ENCODE results near the gene ZNF420. TPM values are rescaled to one million over a fixed set of nuclear protein-coding genes. Genes with fewer than 3 reads are reported as not detected.

The ZNF420 gene
- total and polyA plus RNA-seq, 4 donors = 2.4 to 11.2 (median 5.6) TPM

- no peak for TF ChIP-seq CTCF (IDR thresholded peaks at IDR 0.05; ENCODE audit: control extremely low read depth, extremely low read depth)
- WGBS, 2 donors = 96 to 98% methylated on average over 12 of the region's 12 CpGs
- Histone ChIP-seq H3K27me3 (ENCODE audit: control insufficient read depth in 3 of 3, insufficient read depth in 3 of 3, low read length in 2 of 3) (no peaks in the 10 kb centered on the region), H3K36me3 (ENCODE audit: control insufficient read depth in 4 of 4, insufficient read depth in 4 of 4, low read length in 4 of 4) (peaks cover 8 to 42% (median 29%) of the 10 kb centered on the region in 4 donors), H3K4me3 (no peak overlapping the region), H3K9me3 (ENCODE audit: control insufficient read depth in 4 of 4, insufficient read depth in 3 of 4, low read length in 3 of 4) (peaks cover 27 to 79% (median 61%) of the 10 kb centered on the region in 4 donors), H3K27ac (ENCODE audit: low read depth in 1 of 2, low read length in 1 of 2) (no peak overlapping the region), H3K9ac (ENCODE audit: insufficient read depth in 1 of 2, low read length in 2 of 2) (no peak overlapping the region), H3K4me1 (ENCODE audit: control insufficient read depth in 5 of 5, insufficient read depth in 5 of 5, low read length in 5 of 5) (no peaks in the 10 kb centered on the region)
- DNase-seq (no peak), ATAC-seq (ENCODE audit: insufficient read depth, low FRiP score) (no peak)
Observed at GRCh38 chr19:37127999-37128820, 50.0 kb downstream of the ZNF420 start.

GRCh38 chr19:37128821-37129177 lies 50.6 kb downstream of the ZNF420 start:
- no peak for TF ChIP-seq CTCF (IDR thresholded peaks at IDR 0.05; ENCODE audit: control extremely low read depth, extremely low read depth)
- 86 to 98% methylated on average over 3 of the region's 3 CpGs for whole genome bisulfite sequencing, 2 donors
- H3K27me3 ChIP-seq (ENCODE audit: control insufficient read depth in 3 of 3, insufficient read depth in 3 of 3, low read length in 2 of 3) = no peaks in the 10 kb centered on the region
- DNase-seq (no peak), ATAC-seq (ENCODE audit: insufficient read depth, low FRiP score) (no peak)
- H3K27ac ChIP-seq (ENCODE audit: low read depth in 1 of 2, low read length in 1 of 2) = no peak overlapping the region
- H3K36me3 ChIP-seq (ENCODE audit: control insufficient read depth in 4 of 4, insufficient read depth in 4 of 4, low read length in 4 of 4) = peaks cover 8 to 42% (median 29%) of the 10 kb centered on the region in 4 donors
- no peaks in the 10 kb centered on the region for H3K4me1 ChIP-seq (ENCODE audit: control insufficient read depth in 5 of 5, insufficient read depth in 5 of 5, low read length in 5 of 5)
- peaks cover 31 to 80% (median 62%) of the 10 kb centered on the region in 4 donors for H3K9me3 ChIP-seq (ENCODE audit: control insufficient read depth in 4 of 4, insufficient read depth in 3 of 4, low read length in 3 of 4)
- no peak overlapping the region for H3K9ac ChIP-seq (ENCODE audit: insufficient read depth in 1 of 2, low read length in 2 of 2)
- no peak overlapping the region for H3K4me3 ChIP-seq

- no peak overlapping the region for H3K27ac ChIP-seq (ENCODE audit: low read depth in 1 of 2, low read length in 1 of 2)
- no peaks in the 10 kb centered on the region for H3K4me1 ChIP-seq (ENCODE audit: control insufficient read depth in 5 of 5, insufficient read depth in 5 of 5, low read length in 5 of 5)
- H3K27me3 ChIP-seq (ENCODE audit: control insufficient read depth in 3 of 3, insufficient read depth in 3 of 3, low read length in 2 of 3) = no peaks in the 10 kb centered on the region
- peaks cover 0 to under 1% (median 0%) of the 10 kb centered on the region in 4 donors for H3K36me3 ChIP-seq (ENCODE audit: control insufficient read depth in 4 of 4, insufficient read depth in 4 of 4, low read length in 4 of 4)
- H3K4me3 ChIP-seq = no peak overlapping the region
- no peak overlapping the region for H3K9ac ChIP-seq (ENCODE audit: insufficient read depth in 1 of 2, low read length in 2 of 2)
- TF ChIP-seq CTCF (IDR thresholded peaks at IDR 0.05; ENCODE audit: control extremely low read depth, extremely low read depth) = no peak
- ATAC-seq (ENCODE audit: insufficient read depth, low FRiP score) = no peak
- DNase-seq = no peak
- H3K9me3 ChIP-seq (ENCODE audit: control insufficient read depth in 4 of 4, insufficient read depth in 3 of 4, low read length in 3 of 4) = peaks cover 7 to 64% (median 53%) of the 10 kb centered on the region in 4 donors
- 14 to 16% methylated on average over 1 of the region's 1 CpG for WGBS, 2 donors
Observed at GRCh38 chr19:37136111-37136510, 57.9 kb downstream of the ZNF420 start.
